ENCODE measurements around the gene CHCHD5. TPM values are rescaled to one million over a fixed set of nuclear protein-coding genes. Genes with fewer than 3 reads are reported as not detected.
A peak's percentile ranks its signal among the peaks of the same experiment; 100 is the strongest.
"Not testable (repeated sequence)": the region's sequence is repeated elsewhere in the genome, so short reads cannot be mapped to it uniquely, and the experiment has no call there.

The CHCHD5 gene
- total RNA-seq, 2 experiments from 2014 or later = 33.5 to 33.6 TPM

- Mint-ChIP-seq H3K4me3 (no peak overlapping the region), H3K4me1 (no peaks in the 10 kb centered on the region), H3K36me3 (ENCODE audit: low read depth) (peaks cover 4% of the 10 kb centered on the region), H3K9me3 (no peaks in the 10 kb centered on the region), H3K27me3 (peaks cover 30% of the 10 kb centered on the region), H3K27ac (peak overlapping the region; percentile 7)
- no peak for DNase-seq
- ChIA-PET POLR2A (no interaction called here), CTCF (interaction anchor here (0.9 to 1.6 kb wide), 4 partner anchors 9 to 110 kb away, joined by 3 to 4 read pairs (median 3); no protein-coding TSS in a partner anchor)
Measured at GRCh38 chr2:112615051-112615450, 30.6 kb downstream of the CHCHD5 start.

- H3K9me3 Mint-ChIP-seq; DNase-seq; H3K4me1 Mint-ChIP-seq; H3K36me3 Mint-ChIP-seq (ENCODE audit: low read depth); H3K4me3 Mint-ChIP-seq; H3K27ac Mint-ChIP-seq; POLR2A ChIA-PET: not testable (repeated sequence)
- CTCF ChIA-PET = interaction anchor here (0.7 to 2.0 kb wide), 3 partner anchors 11 to 48 kb away, joined by 3 to 5 read pairs (median 3); no protein-coding TSS in a partner anchor
- H3K27me3 Mint-ChIP-seq = peaks cover 22% of the 10 kb centered on the region
Measured at GRCh38 chr2:112615798-112616197, 31.4 kb downstream of the CHCHD5 start.

DNA sequence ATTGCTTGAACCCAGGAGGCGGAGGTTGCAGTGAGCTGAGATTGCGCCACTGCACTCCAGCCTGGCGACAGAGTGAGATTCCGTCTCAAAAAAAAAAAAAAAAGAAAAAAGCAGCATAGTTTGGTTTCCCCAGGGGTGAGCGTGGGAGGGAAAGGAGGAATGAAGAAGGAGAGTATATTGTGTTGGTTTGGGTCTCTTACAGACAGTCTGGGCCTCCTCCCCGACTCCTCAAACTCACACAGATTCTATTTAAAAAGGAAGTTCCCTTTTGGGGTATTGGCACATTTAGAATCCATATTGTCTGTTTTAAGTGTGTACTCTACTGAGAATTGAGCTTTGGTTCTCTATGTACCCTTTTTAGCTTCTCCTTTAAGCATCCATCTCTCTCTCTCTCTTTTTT lies 34.0 kb downstream of the CHCHD5 start:
- ChIA-PET CTCF (interaction anchor here (0.7 kb wide), 3 partner anchors 10 to 50 kb away, joined by 3 to 4 read pairs (median 4); no protein-coding TSS in a partner anchor), POLR2A (no interaction called here)
- Mint-ChIP-seq H3K4me3 (no peak overlapping the region), H3K4me1 (peaks cover 14% of the 10 kb centered on the region), H3K27ac (no peak overlapping the region), H3K9me3 (no peaks in the 10 kb centered on the region), H3K36me3 (ENCODE audit: low read depth) (no peaks in the 10 kb centered on the region), H3K27me3 (peaks cover 4% of the 10 kb centered on the region)
- DNase-seq = no peak

- H3K9me3 Mint-ChIP-seq = no peaks in the 10 kb centered on the region
Measured at GRCh38 chr2:112621790-112622527, 37.5 kb downstream of the CHCHD5 start.

GRCh38 chr2:112622528-112622849 lies 38.1 kb downstream of the CHCHD5 start:
- Mint-ChIP-seq H3K27ac (no peak overlapping the region), H3K9me3 (no peaks in the 10 kb centered on the region), H3K27me3 (no peaks in the 10 kb centered on the region), H3K36me3 (ENCODE audit: low read depth) (no peaks in the 10 kb centered on the region), H3K4me3 (no peak overlapping the region), H3K4me1 (peaks cover 52% of the 10 kb centered on the region)
- POLR2A ChIA-PET = no interaction called here
- CTCF ChIA-PET = interaction anchor here (0.6 to 1.3 kb wide), 4 partner anchors 17 to 299 kb away, joined by 3 read pairs; no protein-coding TSS in a partner anchor
- no peak for DNase-seq

More at GRCh38 chr2:112621790-112622527, 37.5 kb downstream of the CHCHD5 start:
- Mint-ChIP-seq H3K27me3 (no peaks in the 10 kb centered on the region), H3K36me3 (ENCODE audit: low read depth) (no peaks in the 10 kb centered on the region), H3K27ac (no peak overlapping the region), H3K4me3 (no peak overlapping the region), H3K4me1 (peaks cover 47% of the 10 kb centered on the region)
- DNase-seq = no peak
- ChIA-PET POLR2A (no interaction called here), CTCF (interaction anchor here (0.6 to 1.0 kb wide), 2 partner anchors 19 to 105 kb away, joined by 3 to 5 read pairs; no protein-coding TSS in a partner anchor)

DNA sequence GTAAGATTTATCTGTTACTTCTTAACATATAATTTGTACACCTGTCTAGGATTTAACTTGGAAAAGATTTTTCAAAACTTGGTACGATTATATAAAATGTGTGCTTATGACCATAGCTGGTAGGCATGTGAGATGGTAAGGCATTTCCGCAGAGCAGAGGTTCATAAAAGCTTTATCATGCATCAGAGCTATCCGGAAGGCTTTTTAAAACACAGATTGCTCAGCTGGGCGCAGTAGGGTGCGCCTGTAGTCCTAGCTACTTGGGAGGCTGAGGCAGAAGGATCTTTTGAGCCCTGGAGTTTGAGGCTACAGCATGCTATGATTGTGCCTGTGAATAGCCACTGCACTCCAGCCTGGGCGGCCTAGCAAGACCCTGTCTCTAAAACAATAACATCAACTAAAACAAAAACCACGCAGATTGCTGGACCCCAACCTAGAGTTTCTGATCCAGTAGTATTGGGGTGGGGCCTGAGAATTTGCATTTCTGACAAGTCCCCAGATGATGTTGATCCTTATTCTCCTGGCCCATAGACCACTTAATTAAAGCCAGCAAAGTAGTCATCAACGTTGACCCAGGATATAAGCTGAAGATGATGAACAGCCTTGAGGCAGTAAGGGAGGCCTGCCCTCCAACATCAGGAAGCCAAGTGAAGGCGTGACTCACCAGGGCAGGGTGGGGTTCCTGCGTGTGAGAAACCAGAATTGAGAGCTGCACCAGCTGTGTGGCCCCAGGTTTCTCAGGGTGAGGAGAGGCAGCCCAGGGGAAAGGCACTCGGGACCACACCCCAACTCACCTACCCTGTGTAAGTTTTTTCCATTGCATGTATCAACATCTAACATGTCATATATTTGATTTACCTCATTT lies 39.7 kb downstream of the CHCHD5 start:
- POLR2A ChIA-PET = interaction anchor here (0.6 to 1.0 kb wide), 2 partner anchors 39 to 1758 kb away, joined by 3 read pairs; no protein-coding TSS in a partner anchor
- peak; percentile 86 for DNase-seq
- peaks cover 67% of the 10 kb centered on the region for H3K4me1 Mint-ChIP-seq
- H3K27me3 Mint-ChIP-seq = no peaks in the 10 kb centered on the region
- peak overlapping the region; percentile 98 for H3K27ac Mint-ChIP-seq
- H3K9me3 Mint-ChIP-seq = no peaks in the 10 kb centered on the region
- CTCF ChIA-PET = interaction anchor here (0.6 to 9.4 kb wide), 16 partner anchors 10 to 139 kb away, joined by 3 to 97 read pairs (median 4); no protein-coding TSS in a partner anchor
- peak overlapping the region; percentile 45 for H3K4me3 Mint-ChIP-seq
- peaks cover 3% of the 10 kb centered on the region for H3K36me3 Mint-ChIP-seq (ENCODE audit: low read depth)

GRCh38 chr2:112625474-112626114 lies 41.2 kb downstream of the CHCHD5 start:
- Mint-ChIP-seq H3K9me3 (no peaks in the 10 kb centered on the region), H3K27me3 (no peaks in the 10 kb centered on the region), H3K36me3 (ENCODE audit: low read depth) (peaks cover 5% of the 10 kb centered on the region), H3K4me1 (peaks cover 81% of the 10 kb centered on the region), H3K27ac (peak overlapping the region; percentile 98), H3K4me3 (no peak overlapping the region)
- ChIA-PET POLR2A (interaction anchor here (0.7 to 1.4 kb wide), 3 partner anchors 20 to 87 kb away, joined by 3 to 8 read pairs (median 3); partner anchors contain the start of gene SLC20A1), CTCF (interaction anchor here (1.1 to 9.4 kb wide), 16 partner anchors 9 to 259 kb away, joined by 3 to 97 read pairs (median 4); no protein-coding TSS in a partner anchor)
- no peak for DNase-seq

DNA sequence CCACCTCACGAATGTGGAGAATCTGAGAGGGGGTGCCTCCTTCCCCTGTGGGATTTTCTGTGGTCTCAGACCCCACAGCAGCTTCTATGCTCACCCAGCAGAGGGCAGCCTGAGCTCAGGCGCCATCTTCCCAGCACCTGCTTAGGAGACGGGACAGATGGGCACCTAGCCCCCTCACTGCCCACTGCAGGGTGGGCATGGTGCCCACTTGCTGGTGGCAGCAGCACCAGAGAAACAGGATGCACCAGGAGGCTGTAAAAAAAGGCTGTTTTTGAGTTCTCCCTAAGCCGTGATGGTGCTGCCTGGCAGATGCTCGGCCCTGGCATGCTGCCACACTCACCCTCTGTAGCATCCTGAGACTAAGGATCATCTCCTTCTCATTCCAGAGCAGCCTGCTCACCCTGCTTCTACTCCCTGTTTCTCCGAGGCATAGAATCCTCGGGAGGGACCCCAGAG lies 42.2 kb downstream of the CHCHD5 start:
- POLR2A ChIA-PET = interaction anchor here (0.6 to 1.4 kb wide), 2 partner anchors 19 to 124 kb away, joined by 3 to 4 read pairs; partner anchors contain the start of gene SLC20A1

GRCh38 chr2:112627060-112628040 lies 42.9 kb downstream of the CHCHD5 start:
- Mint-ChIP-seq H3K9me3 (no peaks in the 10 kb centered on the region), H3K27me3 (no peaks in the 10 kb centered on the region), H3K36me3 (ENCODE audit: low read depth) (peaks cover 5% of the 10 kb centered on the region), H3K4me1 (peaks cover 89% of the 10 kb centered on the region), H3K27ac (peak overlapping the region; percentile 98), H3K4me3 (peak overlapping the region; percentile 51)
- DNase-seq = peak; percentile 63
- ChIA-PET CTCF (interaction anchor here (0.8 to 9.4 kb wide), 31 partner anchors 9 to 547 kb away, joined by 3 to 97 read pairs (median 4); partner anchors contain the start of gene SLC20A1), POLR2A (interaction anchor here (0.6 kb wide), 1 partner anchor 123 kb away, joined by 4 read pairs; no protein-coding TSS in a partner anchor)

More for the DNA sequence above, 42.2 kb downstream of the CHCHD5 start:
- Mint-ChIP-seq H3K27me3 (no peaks in the 10 kb centered on the region), H3K4me1 (peaks cover 88% of the 10 kb centered on the region), H3K4me3 (peak overlapping the region; percentile 51), H3K9me3 (no peaks in the 10 kb centered on the region), H3K27ac (peak overlapping the region; percentile 98), H3K36me3 (ENCODE audit: low read depth) (peaks cover 5% of the 10 kb centered on the region)
- CTCF ChIA-PET = interaction anchor here (0.6 to 9.4 kb wide), 28 partner anchors 10 to 548 kb away, joined by 3 to 97 read pairs (median 4); partner anchors contain the start of gene SLC20A1
- DNase-seq = peak; percentile 70

GRCh38 chr2:112629224-112629623 lies 44.8 kb downstream of the CHCHD5 start:
- no peaks in the 10 kb centered on the region for H3K27me3 Mint-ChIP-seq
- no peak for DNase-seq
- POLR2A ChIA-PET = no interaction called here
- H3K36me3 Mint-ChIP-seq (ENCODE audit: low read depth) = peaks cover 5% of the 10 kb centered on the region
- peak overlapping the region; percentile 94 for H3K27ac Mint-ChIP-seq
- peaks cover 94% of the 10 kb centered on the region for H3K4me1 Mint-ChIP-seq
- no peaks in the 10 kb centered on the region for H3K9me3 Mint-ChIP-seq
- H3K4me3 Mint-ChIP-seq = no peak overlapping the region
- CTCF ChIA-PET = interaction anchor here (9.4 kb wide), 1 partner anchor 96 kb away, joined by 97 read pairs; no protein-coding TSS in a partner anchor

DNA sequence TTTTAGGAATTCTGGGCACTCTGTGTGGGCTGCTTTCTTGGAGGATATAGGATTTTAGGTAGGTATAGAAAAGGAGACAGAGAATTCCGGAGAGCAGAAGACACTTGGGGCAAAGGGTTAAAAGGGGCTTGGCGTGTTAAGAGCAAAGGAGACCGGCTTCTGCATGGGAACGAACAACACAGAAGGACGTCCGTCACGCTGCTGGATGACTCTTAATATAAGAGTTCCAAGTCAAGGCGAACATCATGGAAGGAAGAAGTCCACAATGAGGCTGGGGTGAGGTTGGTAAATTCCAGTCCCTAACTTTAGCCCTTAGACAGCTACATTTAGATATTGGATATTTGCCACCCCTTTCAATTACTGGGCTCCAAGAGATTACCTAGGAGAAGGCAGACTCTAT lies 45.4 kb downstream of the CHCHD5 start:
- Mint-ChIP-seq H3K9me3 (no peaks in the 10 kb centered on the region), H3K4me3 (peak overlapping the region; percentile 70), H3K36me3 (ENCODE audit: low read depth) (peaks cover 8% of the 10 kb centered on the region), H3K27ac (peak overlapping the region; percentile 94), H3K4me1 (peaks cover 94% of the 10 kb centered on the region), H3K27me3 (no peaks in the 10 kb centered on the region)
- CTCF ChIA-PET = interaction anchor here (4.0 to 9.4 kb wide), 2 partner anchors 62 to 95 kb away, joined by 20 to 97 read pairs; no protein-coding TSS in a partner anchor
- POLR2A ChIA-PET = no interaction called here
- no peak for DNase-seq
